Karpas-422 (cell line): ENCODE measurements around the gene AKT3. TPM values are rescaled to one million over a fixed set of nuclear protein-coding genes. Genes with fewer than 3 reads are reported as not detected.

Experiments
- DNase-seq: peaks from one replicate; pipeline ENCODE4 v3.0.0-alpha.2; 2015
- H2AFZ ChIP-seq: fragments of 200-600 bp; sonication (generic); 2 replicates; pipeline ENCODE4 v1.6.1; 2014; ENCODE audit warnings: antibody characterized with exemption, low read length, mixed read lengths
- H3K27ac ChIP-seq: fragments of 200-600 bp; sonication (generic); 2 replicates; pipeline ENCODE4 v1.5.1; 2014; ENCODE audit warnings: mild to moderate bottlenecking, low read length, moderate library complexity
- H3K27me3 ChIP-seq: fragments of 200-600 bp; sonication (generic); 2 replicates; pipeline ENCODE4 v1.6.1; 2014; ENCODE audit warnings: low read length, mixed read lengths
- H3K36me3 ChIP-seq: fragments of 200-600 bp; sonication (generic); 2 replicates; pipeline ENCODE4 v1.6.1; 2014; ENCODE audit warnings: low read length, mixed read lengths; ENCODE audit not compliant: insufficient read depth
- H3K4me1 ChIP-seq: fragments of 200-600 bp; sonication (generic); 2 replicates; pipeline ENCODE4 v1.6.1; 2014; ENCODE audit warnings: mild to moderate bottlenecking, low read length, mixed read lengths
- H3K4me2 ChIP-seq: fragments of 200-600 bp; sonication (generic); 2 replicates; pipeline ENCODE4 v1.6.1; 2014; ENCODE audit warnings: low read length, low read depth, mild to moderate bottlenecking; ENCODE audit not compliant: poor library complexity, severe bottlenecking
- H3K4me3 ChIP-seq: fragments of 200-600 bp; sonication (generic); 2 replicates; pipeline ENCODE4 v1.5.1; 2014; ENCODE audit warnings: mild to moderate bottlenecking, antibody characterized with exemption, low read length, mixed read lengths
- H3K79me2 ChIP-seq: fragments of 200-600 bp; sonication (generic); 2 replicates; pipeline ENCODE4 v1.6.1; 2014; ENCODE audit warnings: mild to moderate bottlenecking, low read length, mixed read lengths
- H3K9ac ChIP-seq: fragments of 200-600 bp; sonication (generic); 2 replicates; pipeline ENCODE4 v1.6.0; 2014; ENCODE audit warnings: low read length
- H3K9me2 ChIP-seq: fragments of 200-600 bp; sonication (generic), shearing (Covaris generic); replicated peaks from 2 replicates; pipeline ENCODE4 v1.6.0; 2014; ENCODE audit warnings: mild to moderate bottlenecking, low read length, moderate library complexity; ENCODE audit not compliant: insufficient read depth
- H3K9me3 ChIP-seq: fragments of 300-700, 200-600 bp; sonication (generic); 2 replicates; pipeline ENCODE4 v1.6.1; 2014; ENCODE audit warnings: low read length, mixed read lengths
- H4K20me1 ChIP-seq: fragments of 200-600 bp; sonication (generic); 2 replicates; pipeline ENCODE4 v1.6.1; 2014; ENCODE audit warnings: mild to moderate bottlenecking, antibody characterized with exemption, low read length, low read depth; ENCODE audit not compliant: insufficient read depth
- total RNA-seq: library from RNA; depleted of rRNA; stranded (reverse); fragments of >200 nt; shearing (Covaris generic); gene quantifications from 2 replicates; pipeline ENCODE4 v1.2.3, GENCODE V29; 2014; ENCODE audit warnings: low replicate concordance

The AKT3 gene
- total RNA-seq, 1 experiment from 2014 or later = 0.11 TPM

- no peak overlapping the region for H2AFZ ChIP-seq
- no peaks in the 10 kb centered on the region for H3K9me3 ChIP-seq
- no peaks in the 10 kb centered on the region for H4K20me1 ChIP-seq
- no peak for DNase-seq
- H3K9ac ChIP-seq = no peak overlapping the region
- no peak overlapping the region for H3K4me2 ChIP-seq
- H3K36me3 ChIP-seq = no peaks in the 10 kb centered on the region
- H3K27me3 ChIP-seq = no peaks in the 10 kb centered on the region
- no peaks in the 10 kb centered on the region for H3K4me1 ChIP-seq
- no peaks in the 10 kb centered on the region for H3K79me2 ChIP-seq
- no peaks in the 10 kb centered on the region for H3K9me2 ChIP-seq
- no peak overlapping the region for H3K27ac ChIP-seq
- H3K4me3 ChIP-seq = no peak overlapping the region
These were observed 136.4 kb downstream of the AKT3 start for GRCh38 chr1:243713470-243714186.

- H3K36me3 ChIP-seq = no peaks in the 10 kb centered on the region
- H4K20me1 ChIP-seq = no peaks in the 10 kb centered on the region
- no peak overlapping the region for H3K9ac ChIP-seq
- DNase-seq = no peak
- H3K4me2 ChIP-seq = no peak overlapping the region
- H3K27me3 ChIP-seq = no peaks in the 10 kb centered on the region
- H3K9me2 ChIP-seq = no peaks in the 10 kb centered on the region
- H3K4me3 ChIP-seq = no peak overlapping the region
- no peaks in the 10 kb centered on the region for H3K9me3 ChIP-seq
- H2AFZ ChIP-seq = no peak overlapping the region
- H3K27ac ChIP-seq = no peak overlapping the region
- H3K79me2 ChIP-seq = no peaks in the 10 kb centered on the region
- H3K4me1 ChIP-seq = no peaks in the 10 kb centered on the region
These were observed 137.1 kb downstream of the AKT3 start for GRCh38 chr1:243712941-243713340.

GRCh38 chr1:243712242-243712641 is 137.8 kb downstream of the AKT3 start:
- H3K9ac ChIP-seq = no peak overlapping the region
- H3K4me3 ChIP-seq = no peak overlapping the region
- no peak for DNase-seq
- H3K27ac ChIP-seq = no peak overlapping the region
- no peaks in the 10 kb centered on the region for H3K79me2 ChIP-seq
- H3K27me3 ChIP-seq = no peaks in the 10 kb centered on the region
- no peaks in the 10 kb centered on the region for H3K36me3 ChIP-seq
- no peaks in the 10 kb centered on the region for H3K9me3 ChIP-seq
- H4K20me1 ChIP-seq = no peaks in the 10 kb centered on the region
- no peak overlapping the region for H3K4me2 ChIP-seq
- H2AFZ ChIP-seq = no peak overlapping the region
- H3K9me2 ChIP-seq = no peaks in the 10 kb centered on the region
- H3K4me1 ChIP-seq = no peaks in the 10 kb centered on the region

- no peaks in the 10 kb centered on the region for H3K9me3 ChIP-seq
- H3K27ac ChIP-seq = no peak overlapping the region
- H3K36me3 ChIP-seq = no peaks in the 10 kb centered on the region
- H4K20me1 ChIP-seq = no peaks in the 10 kb centered on the region
- H3K4me1 ChIP-seq = no peaks in the 10 kb centered on the region
- no peak overlapping the region for H2AFZ ChIP-seq
- no peaks in the 10 kb centered on the region for H3K79me2 ChIP-seq
- no peak overlapping the region for H3K9ac ChIP-seq
- H3K9me2 ChIP-seq = no peaks in the 10 kb centered on the region
- no peak for DNase-seq
- H3K4me3 ChIP-seq = no peak overlapping the region
- H3K27me3 ChIP-seq = no peaks in the 10 kb centered on the region
- no peak overlapping the region for H3K4me2 ChIP-seq
These were observed 139.6 kb downstream of the AKT3 start for GRCh38 chr1:243710467-243710866.

GRCh38 chr1:243708210-243708609 is 141.8 kb downstream of the AKT3 start:
- H3K9me2 ChIP-seq = no peaks in the 10 kb centered on the region
- H2AFZ ChIP-seq = no peak overlapping the region
- no peaks in the 10 kb centered on the region for H3K9me3 ChIP-seq
- no peak for DNase-seq
- H3K4me3 ChIP-seq = no peak overlapping the region
- no peak overlapping the region for H3K4me2 ChIP-seq
- H3K27ac ChIP-seq = no peak overlapping the region
- no peaks in the 10 kb centered on the region for H3K36me3 ChIP-seq
- no peaks in the 10 kb centered on the region for H4K20me1 ChIP-seq
- no peaks in the 10 kb centered on the region for H3K4me1 ChIP-seq
- no peak overlapping the region for H3K9ac ChIP-seq
- no peaks in the 10 kb centered on the region for H3K79me2 ChIP-seq
- H3K27me3 ChIP-seq = no peaks in the 10 kb centered on the region

GRCh38 chr1:243706563-243706962 is 143.5 kb downstream of the AKT3 start:
- Histone ChIP-seq H3K4me2 (no peak overlapping the region), H3K27ac (no peak overlapping the region), H3K9me3 (no peaks in the 10 kb centered on the region), H3K4me1 (no peaks in the 10 kb centered on the region), H3K4me3 (no peak overlapping the region), H3K79me2 (no peaks in the 10 kb centered on the region), H2AFZ (no peak overlapping the region), H3K9me2 (no peaks in the 10 kb centered on the region), H3K36me3 (no peaks in the 10 kb centered on the region), H3K27me3 (no peaks in the 10 kb centered on the region), H4K20me1 (no peaks in the 10 kb centered on the region), H3K9ac (no peak overlapping the region)
- DNase-seq = no peak

- DNase-seq = no peak
- Histone ChIP-seq H2AFZ (no peak overlapping the region), H3K9ac (no peak overlapping the region), H3K36me3 (no peaks in the 10 kb centered on the region), H3K4me3 (no peak overlapping the region), H3K79me2 (no peaks in the 10 kb centered on the region), H3K27me3 (no peaks in the 10 kb centered on the region), H3K4me1 (no peaks in the 10 kb centered on the region), H3K9me3 (no peaks in the 10 kb centered on the region), H4K20me1 (no peaks in the 10 kb centered on the region), H3K9me2 (no peaks in the 10 kb centered on the region), H3K4me2 (no peak overlapping the region), H3K27ac (no peak overlapping the region)
These were observed 144.5 kb downstream of the AKT3 start for GRCh38 chr1:243705585-243705984.

- H3K36me3 ChIP-seq = no peaks in the 10 kb centered on the region
- H3K4me3 ChIP-seq = no peak overlapping the region
- no peak for DNase-seq
- no peaks in the 10 kb centered on the region for H3K27me3 ChIP-seq
- H3K9ac ChIP-seq = no peak overlapping the region
- H3K4me2 ChIP-seq = no peak overlapping the region
- H3K9me2 ChIP-seq = no peaks in the 10 kb centered on the region
- H3K9me3 ChIP-seq = no peaks in the 10 kb centered on the region
- no peaks in the 10 kb centered on the region for H4K20me1 ChIP-seq
- no peak overlapping the region for H2AFZ ChIP-seq
- no peaks in the 10 kb centered on the region for H3K79me2 ChIP-seq
- H3K4me1 ChIP-seq = no peaks in the 10 kb centered on the region
- no peak overlapping the region for H3K27ac ChIP-seq
These were observed 148.2 kb downstream of the AKT3 start for GRCh38 chr1:243701872-243702271.
